Endothelial cell of umbilical vein (primary cell): ENCODE results near the gene ARHGAP15. TPM values are rescaled to one million over a fixed set of nuclear protein-coding genes. Genes with fewer than 3 reads are reported as not detected.

Experiments used
- BruUV-seq: library from RNA; stranded (reverse); fragments of 400-500 nt; replicated peaks from 2 replicates; lab custom pipeline; 2021; lab: Mats Ljungman, UMichigan
- CTCF ChIA-PET: fragments of 300-600, 350-600 bp; sonication (Branson Sonifier 250); formaldehyde crosslinking; loops from one replicate; lab custom pipeline; 2021; ENCODE audit warnings: antibody characterized with exemption, inconsistent platforms; lab: Charles Lee
- POLR2A ChIA-PET: fragments of 300-600, 350-600 bp; sonication (Branson Sonifier 250); formaldehyde crosslinking; loops from one replicate; lab custom pipeline; 2021; ENCODE audit warnings: antibody characterized with exemption, inconsistent platforms; lab: Charles Lee
- DNase-seq: peaks from one replicate; pipeline ENCODE4 v3.0.0-alpha.2; 2011; ENCODE audit warnings: low read depth, low spot score
- FAIRE-seq: peaks from 2 replicates; lab custom pipeline; 2011; peaks lifted over from hg19 to GRCh38; lab: Jason Lieb, UNC
- H2AFZ ChIP-seq: 2 replicates; pipeline ENCODE4 v1.6.0; 2012; ENCODE audit warnings: low read depth, low read length, control low read depth, inconsistent platforms
- H3K27ac ChIP-seq: 2 replicates; pipeline ENCODE4 v1.5.1; 2011; ENCODE audit warnings: low read depth, mild to moderate bottlenecking, control low read depth, low read length, moderate library complexity; ENCODE audit not compliant: insufficient read depth
- H3K27me3 ChIP-seq, 2 experiments: 2 replicates each; pipeline versions ENCODE4 v1.6.0 to v1.6.1; 2011; ENCODE audit warnings: low read length in 2 of 2, mixed read lengths in 1 of 2; ENCODE audit not compliant: control insufficient read depth in 2 of 2, insufficient read depth in 2 of 2
- H3K36me3 ChIP-seq, 2 experiments: 2 replicates in 1 of 2; 3 replicates in 1 of 2; pipeline ENCODE4 v1.5.1; 2011; ENCODE audit warnings: low read length in 2 of 2, mild to moderate bottlenecking in 1 of 2, moderate library complexity in 1 of 2; ENCODE audit not compliant: control insufficient read depth in 2 of 2, insufficient read depth in 2 of 2; ENCODE audit errors: extremely low read depth in 1 of 2
- H3K4me1 ChIP-seq: 3 replicates; pipeline ENCODE4 v1.5.1; 2011; ENCODE audit warnings: mild to moderate bottlenecking, low read length; ENCODE audit not compliant: control insufficient read depth, insufficient read depth; ENCODE audit errors: extremely low read depth
- H3K4me2 ChIP-seq: 2 replicates; pipeline ENCODE4 v1.6.1; 2011; ENCODE audit warnings: low read length, control low read depth, mixed read lengths; ENCODE audit not compliant: insufficient read depth
- H3K4me3 ChIP-seq, 3 experiments: fragments of 200-600 bp in 1 of 3; sonication (generic), shearing (Covaris generic) in 1 of 3; replicated peaks in 1 of 3; 2 replicates each; pipeline ENCODE4 v1.5.1; 2011 to 2016; ENCODE audit warnings: control low read depth in 3 of 3, low read length in 3 of 3, mild to moderate bottlenecking in 2 of 3, inconsistent platforms in 1 of 3, low read depth in 1 of 3, moderate library complexity in 1 of 3; ENCODE audit not compliant: insufficient read depth in 1 of 3
- H3K79me2 ChIP-seq: 2 replicates; pipeline ENCODE4 v1.6.0; 2012; ENCODE audit warnings: low read length, inconsistent platforms; ENCODE audit not compliant: control insufficient read depth, insufficient read depth
- H3K9ac ChIP-seq: replicated peaks from 2 replicates; pipeline ENCODE3; 2011; ENCODE audit warnings: low read length, control low read depth; ENCODE audit not compliant: insufficient read depth; ENCODE audit errors: extremely low read depth
- H3K9me1 ChIP-seq: replicated peaks from 3 replicates; pipeline ENCODE4 v1.6.0; 2011; ENCODE audit warnings: mild to moderate bottlenecking, low read length; ENCODE audit not compliant: control insufficient read depth, insufficient read depth; ENCODE audit errors: extremely low read depth
- H3K9me3 ChIP-seq: replicated peaks from 2 replicates; pipeline ENCODE4 v1.5.1; 2012; ENCODE audit warnings: low read length, inconsistent platforms; ENCODE audit not compliant: control insufficient read depth, insufficient read depth
- H4K20me1 ChIP-seq: replicated peaks from 2 replicates; pipeline ENCODE3; 2011; ENCODE audit warnings: mild to moderate bottlenecking, low read length; ENCODE audit not compliant: control insufficient read depth, insufficient read depth; ENCODE audit errors: extremely low read depth
- CTCF ChIP-seq, 2 donors: IDR thresholded peaks; 1 replicate in 1 of 2; 2 replicates in 1 of 2; pipeline ENCODE4 v1.5.1; 2011; ENCODE audit warnings: low read length in 2 of 2, mild to moderate bottlenecking in 2 of 2, moderate library complexity in 2 of 2, control low read depth in 1 of 2, inconsistent platforms in 1 of 2, low read depth in 1 of 2; ENCODE audit not compliant: insufficient read depth in 1 of 2; ENCODE audit errors: extremely low read depth in 1 of 2
- EZH2 ChIP-seq: IDR thresholded peaks from 2 replicates; pipeline ENCODE4 v1.6.1; 2012; ENCODE audit warnings: borderline replicate concordance, low read depth, mild to moderate bottlenecking, moderate library complexity, low read length, inconsistent platforms; ENCODE audit not compliant: severe bottlenecking
- FOS ChIP-seq: IDR thresholded peaks from 2 replicates; pipeline ENCODE4 v1.6.1; 2011; ENCODE audit warnings: mild to moderate bottlenecking, low read length, moderate library complexity, borderline replicate concordance; ENCODE audit not compliant: insufficient read depth
- GATA2 ChIP-seq: IDR thresholded peaks from 2 replicates; pipeline ENCODE4 v1.7.0; 2011; ENCODE audit warnings: low read depth, mild to moderate bottlenecking, moderate library complexity, mixed read lengths, low read length; ENCODE audit not compliant: insufficient read length, insufficient read depth
- JUN ChIP-seq: IDR thresholded peaks from 2 replicates; pipeline ENCODE4 v1.6.1; 2011; ENCODE audit warnings: borderline replicate concordance, low read depth; ENCODE audit not compliant: insufficient read length, insufficient read depth
- MAX ChIP-seq: IDR thresholded peaks from 2 replicates; pipeline ENCODE4 v1.6.1; 2011; ENCODE audit not compliant: insufficient read depth, insufficient read length
- MYC ChIP-seq: IDR thresholded peaks from one replicate; pipeline ENCODE4 v1.6.1; 2011; ENCODE audit warnings: mild to moderate bottlenecking, low read depth, low read length
- POLR2A ChIP-seq: IDR thresholded peaks from 2 replicates; pipeline ENCODE4 v1.6.1; 2012; ENCODE audit warnings: low read depth, mild to moderate bottlenecking, control low read depth, low read length
- POLR2AphosphoS5 ChIP-seq: IDR thresholded peaks from 2 replicates; pipeline ENCODE4 v1.6.1; 2012; ENCODE audit warnings: low read depth, mild to moderate bottlenecking, control low read depth, low read length, moderate library complexity; ENCODE audit not compliant: insufficient read depth
- dilution Hi-C: fragments of 300-500 bp; cut with MboI; formaldehyde crosslinking; loops from one replicate; pipeline ENCODE4 v1.15.0; 2019; ENCODE audit warnings: low sequenced_read_pairs; ENCODE audit not compliant: extremely low pct_ligation_motif_present
- intact Hi-C: fragments of 100-400 bp; cut with micrococcal nuclease; formaldehyde crosslinking; loops from one replicate; pipeline ENCODE4 v1.10.0; 2022
- polyA plus RNA-seq, 4 experiments: library from polyadenylated mRNA; depleted of rRNA in 3 of 4; stranded (reverse) in 3 of 4; unstranded in 1 of 4; fragments of >200 nt; gene quantifications; 2 replicates each; pipeline versions ENCODE4 v1.2.1 to v1.2.3, GENCODE V29; 2011 to 2012; ENCODE audit warnings: missing spikeins in 1 of 4
- total RNA-seq: library from RNA; stranded (reverse); gene quantifications from 2 replicates; pipeline ENCODE4 v1.2.3, GENCODE V29; 2021

The ARHGAP15 gene
- total and polyA plus RNA-seq, 2 donors (not counting 3 experiments of a cell fraction or from before 2014, with no cell fraction given): not detected

GRCh38 chr2:143152219-143152618 lies 23.0 kb downstream of the ARHGAP15 start:
- no peaks in the 10 kb centered on the region for H3K79me2 ChIP-seq
- ChIA-PET POLR2A (no interaction called here), CTCF (no interaction called here)
- H4K20me1 ChIP-seq: no peaks in the 10 kb centered on the region
- DNase-seq: no peak
- H3K9me1 ChIP-seq: no peaks in the 10 kb centered on the region
- no peaks in the 10 kb centered on the region for H3K27me3 ChIP-seq
- no peak overlapping the region for H2AFZ ChIP-seq
- H3K4me2 ChIP-seq: no peak overlapping the region
- H3K27ac ChIP-seq: no peak overlapping the region
- FAIRE-seq: no peak
- TF ChIP-seq CTCF (IDR thresholded peaks at IDR 0.05; ENCODE audit: extremely low read depth in 1 of 2, insufficient read depth in 1 of 2, low read depth in 1 of 2, low read length in 2 of 2) (no peak), GATA2 (no peak), POLR2A (no peak), EZH2 (no peak), MYC (no peak), FOS (no peak)
- H3K9ac ChIP-seq: no peak overlapping the region
- intact Hi-C loops (no loop called here), dilution Hi-C loops (no loop called here)
- no peak overlapping the region for H3K4me3 ChIP-seq
- BruUV-seq: no TSS peak
- H3K9me3 ChIP-seq: no peaks in the 10 kb centered on the region
- H3K4me1 ChIP-seq: no peaks in the 10 kb centered on the region
- H3K36me3 ChIP-seq: no peaks in the 10 kb centered on the region

GRCh38 chr2:143152637-143153036 lies 23.4 kb downstream of the ARHGAP15 start:
- H3K4me2 ChIP-seq: no peak overlapping the region
- H3K27ac ChIP-seq: no peak overlapping the region
- no peaks in the 10 kb centered on the region for H3K79me2 ChIP-seq
- no TSS peak for BruUV-seq
- ChIA-PET POLR2A (no interaction called here), CTCF (no interaction called here)
- dilution Hi-C loops (no loop called here), intact Hi-C loops (no loop called here)
- H3K27me3 ChIP-seq: no peaks in the 10 kb centered on the region
- H3K9me1 ChIP-seq: no peaks in the 10 kb centered on the region
- no peak for TF ChIP-seq FOS
- no peak for TF ChIP-seq CTCF (IDR thresholded peaks at IDR 0.05; ENCODE audit: extremely low read depth in 1 of 2, insufficient read depth in 1 of 2, low read depth in 1 of 2, low read length in 2 of 2)
- TF ChIP-seq MAX: no peak
- no peak for TF ChIP-seq POLR2A
- TF ChIP-seq EZH2: no peak
- no peak for TF ChIP-seq MYC
- TF ChIP-seq POLR2AphosphoS5: no peak
- TF ChIP-seq GATA2: no peak
- TF ChIP-seq JUN: no peak
- no peak overlapping the region for H3K4me3 ChIP-seq
- H3K4me1 ChIP-seq: no peaks in the 10 kb centered on the region
- no peaks in the 10 kb centered on the region for H4K20me1 ChIP-seq
- no peak overlapping the region for H3K9ac ChIP-seq
- FAIRE-seq (no peak), DNase-seq (no peak)
- no peaks in the 10 kb centered on the region for H3K9me3 ChIP-seq
- no peak overlapping the region for H2AFZ ChIP-seq
- no peaks in the 10 kb centered on the region for H3K36me3 ChIP-seq
